Measurements from ENCODE around the gene ZNF462. TPM values are rescaled to one million over a fixed set of nuclear protein-coding genes. Genes with fewer than 3 reads are reported as not detected.
"Not testable (repeated sequence)": the region's sequence is repeated elsewhere in the genome, so short reads cannot be mapped to it uniquely, and the experiment has no call there.

The ZNF462 gene
- total and polyA plus RNA-seq, 2 of the 4 experiments (the other 2 are of a cell fraction), result 6.1 to 18.8 TPM

DNA sequence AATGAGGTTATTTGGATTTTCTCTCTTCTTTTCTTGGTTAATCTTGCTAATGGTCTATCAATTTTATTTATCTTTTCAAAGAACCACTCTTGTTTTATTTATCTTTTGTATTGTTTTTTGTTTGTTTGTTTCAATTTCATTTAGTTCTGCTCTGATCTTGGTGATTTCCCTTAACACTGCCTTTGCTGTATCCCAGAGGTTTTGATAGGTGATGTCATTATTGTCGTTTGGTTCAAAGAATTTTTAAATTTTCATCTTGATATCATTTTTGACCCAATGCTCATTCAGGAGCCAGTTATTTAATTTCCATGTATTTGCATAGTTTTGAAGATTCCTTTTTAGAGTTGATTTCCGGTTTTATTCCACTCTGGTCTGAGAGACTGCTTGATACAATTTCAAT lies 126.9 kb downstream of the ZNF462 start:
- H3K36me3 ChIP-seq (ENCODE audit: control insufficient read depth, insufficient read depth, low read length); H3K4me2 ChIP-seq (ENCODE audit: low read depth, low read length); ATAC-seq (ENCODE audit: low read depth); H3K79me1 ChIP-seq (ENCODE audit: low read depth in 1 of 2, low read length in 2 of 2); H4K91ac ChIP-seq (ENCODE audit: insufficient read depth, low read depth, low read length); H2AFZ ChIP-seq (replicated peaks; ENCODE audit: low read length, poor library complexity); intact Hi-C loops (cut with micrococcal nuclease); H3K27me3 ChIP-seq (ENCODE audit: control insufficient read depth, insufficient read depth, low read length); H3K14ac ChIP-seq (replicated peaks; ENCODE audit: low read depth, low read length); H3K9me3 ChIP-seq (ENCODE audit: control insufficient read depth, insufficient read depth, low read length); H4K20me1 ChIP-seq (ENCODE audit: insufficient read depth, low read length); H2BK20ac ChIP-seq (ENCODE audit: low read depth, low read length); H2AK9ac ChIP-seq (replicated peaks; ENCODE audit: low read depth, low read length, poor library complexity); H3K56ac ChIP-seq (ENCODE audit: extremely low read depth, insufficient read depth, low read length); H3K23ac ChIP-seq (ENCODE audit: low read depth, low read length); DNase-seq; CTCF ChIA-PET; BruUV-seq (replicated peaks); H2BK5ac ChIP-seq (ENCODE audit: low read depth, low read length, poor library complexity, severe bottlenecking); in situ Hi-C loops (cut with MboI; ENCODE audit: low sequenced_read_pairs); H3K18ac ChIP-seq (ENCODE audit: low read depth, low read length); dilution Hi-C loops (cut with HindIII; ENCODE audit: low sequenced_read_pairs, unreplicated experiment); H3K27ac ChIP-seq (ENCODE audit: insufficient read depth, low read length); H2AK5ac ChIP-seq (ENCODE audit: low read depth, low read length); H3K4me3 ChIP-seq (ENCODE audit: insufficient read depth, low read depth, low read length); H4K5ac ChIP-seq (ENCODE audit: low read depth, low read length); H3K9me1 ChIP-seq (ENCODE audit: insufficient read depth, low read length); H3K9ac ChIP-seq (ENCODE audit: low read depth, low read length); H3K4me1 ChIP-seq (ENCODE audit: control insufficient read depth, insufficient read depth, low read length); H4K8ac ChIP-seq (ENCODE audit: low read depth in 2 of 2, low read length in 2 of 2); H2BK120ac ChIP-seq (ENCODE audit: low read depth, low read length); POLR2A ChIA-PET (ENCODE audit: unreplicated experiment); H3K4ac ChIP-seq (ENCODE audit: low read depth, low read length); H2BK15ac ChIP-seq (ENCODE audit: low read depth, low read length): not testable (repeated sequence)
- WGBS, 2 experiments (ENCODE audit: extremely low coverage in 2 of 2, insufficient read length in 1 of 2), result no CpG with 5 or more reads among the region's 2 CpGs
